Dedifferentiated amniotic fluid mesenchymal stem cell (primary cell): ENCODE data around the gene LOXHD1.

Experiments used
- DNase-seq: peaks from one replicate; pipeline ENCODE4 v3.0.0-alpha.2; 2016; ENCODE audit errors: extremely low spot score

Gene LOXHD1

GRCh38 chr18:46672062-46672970, 15.3 kb upstream of the LOXHD1 start:
- DNase-seq, result peak; percentile 42

GRCh38 chr18:46668694-46669093, 11.7 kb upstream of the LOXHD1 start:
- DNase-seq, result no peak

- DNase-seq, result no peak
These were observed 11.1 kb upstream of the LOXHD1 start for GRCh38 chr18:46668135-46668534.

- no peak for DNase-seq
These were observed 6.5 kb upstream of the LOXHD1 start for GRCh38 chr18:46663539-46663938.

GRCh38 chr18:46660957-46661749, 4.1 kb upstream of the LOXHD1 start:
- no peak for DNase-seq

- DNase-seq, result no peak
These were observed 2.5 kb upstream of the LOXHD1 start for GRCh38 chr18:46659484-46659883.

- DNase-seq, result no peak
These were observed 500 bp downstream of the LOXHD1 start for GRCh38 chr18:46656326-46657114.

- DNase-seq, result no peak
These were observed 4.6 kb downstream of the LOXHD1 start for GRCh38 chr18:46652372-46652771.

- no peak for DNase-seq
These were observed 6.3 kb downstream of the LOXHD1 start for GRCh38 chr18:46650681-46651080.

GRCh38 chr18:46649071-46649862, 7.8 kb downstream of the LOXHD1 start:
- no peak for DNase-seq

GRCh38 chr18:46646468-46646867, 10.6 kb downstream of the LOXHD1 start:
- DNase-seq, result no peak

- DNase-seq, result no peak
These were observed 14.5 kb downstream of the LOXHD1 start for GRCh38 chr18:46642561-46642960.

GRCh38 chr18:46641917-46642316, 15.1 kb downstream of the LOXHD1 start:
- no peak for DNase-seq

GRCh38 chr18:46639386-46639785, 17.6 kb downstream of the LOXHD1 start:
- no peak for DNase-seq

GRCh38 chr18:46636040-46636630, 20.9 kb downstream of the LOXHD1 start:
- no peak for DNase-seq

GRCh38 chr18:46632401-46633071, 24.5 kb downstream of the LOXHD1 start:
- DNase-seq, result no peak

- DNase-seq, result no peak
These were observed 26.0 kb downstream of the LOXHD1 start for GRCh38 chr18:46630991-46631390.

- no peak for DNase-seq
These were observed 26.9 kb downstream of the LOXHD1 start for GRCh38 chr18:46630160-46630559.

GRCh38 chr18:46629361-46629760, 27.7 kb downstream of the LOXHD1 start:
- no peak for DNase-seq

- DNase-seq, result no peak
These were observed 28.8 kb downstream of the LOXHD1 start for GRCh38 chr18:46628206-46628605.
